Activated naive CD8-positive, alpha-beta T cell treated with anti-CD3 and anti-CD28 coated beads, Interleukin-2, amount 50 U/mL, for 24 hours (primary cell): ENCODE data around the gene CYP2J2.
"Not testable (repeated sequence)": the region's sequence is repeated elsewhere in the genome, so short reads cannot be mapped to it uniquely, and the experiment has no call there.

Experiments used
- ATAC-seq: fragments of 150-1000 bp; cut with Tn5 transposase; one replicate; pipeline ENCODE4 v1.10.0; 2021
- DNase-seq: peaks from one replicate; pipeline ENCODE4 v3.0.0; 2021
- H3K27ac Mint-ChIP-seq: one replicate; pipeline ENCODE4 v1.8.0; 2021; ENCODE audit warnings: mild to moderate bottlenecking, mixed read lengths
- H3K27me3 Mint-ChIP-seq: one replicate; pipeline ENCODE4 v1.8.0; 2021; ENCODE audit warnings: mixed read lengths
- H3K36me3 Mint-ChIP-seq: one replicate; pipeline ENCODE4 v1.8.0; 2021; ENCODE audit warnings: low read depth, mixed read lengths
- H3K4me1 Mint-ChIP-seq: one replicate; pipeline ENCODE4 v1.8.0; 2021; ENCODE audit warnings: mixed read lengths
- H3K4me3 Mint-ChIP-seq: one replicate; pipeline ENCODE4 v1.8.0; 2021; ENCODE audit warnings: mild to moderate bottlenecking, moderate library complexity, mixed read lengths
- H3K9me3 Mint-ChIP-seq: one replicate; pipeline ENCODE4 v1.8.0; 2021; ENCODE audit warnings: mixed read lengths

The CYP2J2 gene, protein sequence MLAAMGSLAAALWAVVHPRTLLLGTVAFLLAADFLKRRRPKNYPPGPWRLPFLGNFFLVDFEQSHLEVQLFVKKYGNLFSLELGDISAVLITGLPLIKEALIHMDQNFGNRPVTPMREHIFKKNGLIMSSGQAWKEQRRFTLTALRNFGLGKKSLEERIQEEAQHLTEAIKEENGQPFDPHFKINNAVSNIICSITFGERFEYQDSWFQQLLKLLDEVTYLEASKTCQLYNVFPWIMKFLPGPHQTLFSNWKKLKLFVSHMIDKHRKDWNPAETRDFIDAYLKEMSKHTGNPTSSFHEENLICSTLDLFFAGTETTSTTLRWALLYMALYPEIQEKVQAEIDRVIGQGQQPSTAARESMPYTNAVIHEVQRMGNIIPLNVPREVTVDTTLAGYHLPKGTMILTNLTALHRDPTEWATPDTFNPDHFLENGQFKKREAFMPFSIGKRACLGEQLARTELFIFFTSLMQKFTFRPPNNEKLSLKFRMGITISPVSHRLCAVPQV

DNA sequence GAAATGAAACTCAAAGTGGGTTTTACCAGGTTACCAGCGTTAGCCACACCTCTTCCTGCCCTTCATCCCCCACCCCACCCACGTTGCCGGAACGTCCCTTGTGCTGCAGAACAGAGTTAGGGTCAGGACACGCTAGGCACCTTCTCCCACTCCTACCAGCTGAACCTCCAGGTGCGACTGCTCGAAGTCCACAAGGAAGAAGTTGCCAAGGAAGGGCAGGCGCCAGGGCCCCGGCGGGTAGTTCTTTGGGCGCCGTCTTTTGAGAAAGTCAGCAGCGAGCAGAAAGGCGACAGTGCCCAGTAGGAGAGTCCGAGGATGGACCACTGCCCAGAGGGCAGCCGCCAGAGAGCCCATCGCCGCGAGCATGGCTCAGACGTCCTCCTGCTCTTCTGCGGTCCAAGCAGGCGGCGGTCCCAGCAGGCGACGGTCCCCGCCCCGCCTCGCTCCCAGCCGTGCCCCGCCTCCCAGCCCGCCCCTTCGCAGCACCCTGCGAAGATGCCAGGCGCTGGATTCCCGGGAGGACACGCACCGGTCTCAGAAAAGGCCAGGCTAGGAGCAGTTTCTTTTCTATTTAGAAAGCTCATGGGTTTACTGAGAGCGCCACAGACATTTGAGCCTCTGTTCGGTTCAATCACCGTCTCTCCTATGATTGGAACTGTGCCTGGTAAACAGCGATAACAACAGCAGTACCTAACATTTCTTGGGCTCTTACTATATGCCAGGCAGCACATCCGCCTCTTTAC is at the start of gene CYP2J2:
Gene CYP2J2, minus strand, starts transcription at position 393 of the 743 bp plus-strand sequence. Its CDS starts 27 bp downstream, at position 366.
- peaks cover 15% of the 10 kb centered on the region for H3K4me1 Mint-ChIP-seq
- peak within 1 kb of the TSS; percentile 81 for H3K4me3 Mint-ChIP-seq
- ATAC-seq: peak; percentile 87
- H3K9me3 Mint-ChIP-seq: peaks cover 20% of the 10 kb centered on the region
- H3K27me3 Mint-ChIP-seq: peaks cover 26% of the 10 kb centered on the region
- H3K27ac Mint-ChIP-seq: peak within 1 kb of the TSS; percentile 48
- peaks cover 3% of the 10 kb centered on the region for H3K36me3 Mint-ChIP-seq
- peak; percentile 61 for DNase-seq

DNA sequence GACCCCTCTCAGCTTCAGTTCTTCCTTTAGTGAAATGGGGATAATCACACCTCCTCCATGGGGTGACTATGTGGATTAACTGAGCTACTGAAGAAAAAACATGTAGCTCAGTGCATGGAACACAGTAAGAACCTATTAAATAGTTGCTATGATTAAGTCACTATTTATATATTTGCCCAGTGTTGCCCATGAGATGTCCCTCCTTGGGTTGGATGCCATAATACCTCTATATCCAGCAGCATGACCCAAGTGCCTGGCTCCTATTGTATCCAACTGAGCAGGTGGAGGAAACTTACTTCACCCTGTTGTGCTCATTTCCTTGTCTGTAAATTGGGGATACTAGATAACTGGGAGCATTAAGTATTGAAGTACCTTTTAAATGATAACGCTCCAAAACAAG is 47.1 kb upstream of the CYP2J2 start:
- no peak overlapping the region for H3K27ac Mint-ChIP-seq
- no peaks in the 10 kb centered on the region for H3K36me3 Mint-ChIP-seq
- no peak for DNase-seq
- no peak for ATAC-seq
- no peak overlapping the region for H3K4me3 Mint-ChIP-seq
- peaks cover 4% of the 10 kb centered on the region for H3K27me3 Mint-ChIP-seq
- no peaks in the 10 kb centered on the region for H3K9me3 Mint-ChIP-seq
- H3K4me1 Mint-ChIP-seq: peaks cover 4% of the 10 kb centered on the region

DNA sequence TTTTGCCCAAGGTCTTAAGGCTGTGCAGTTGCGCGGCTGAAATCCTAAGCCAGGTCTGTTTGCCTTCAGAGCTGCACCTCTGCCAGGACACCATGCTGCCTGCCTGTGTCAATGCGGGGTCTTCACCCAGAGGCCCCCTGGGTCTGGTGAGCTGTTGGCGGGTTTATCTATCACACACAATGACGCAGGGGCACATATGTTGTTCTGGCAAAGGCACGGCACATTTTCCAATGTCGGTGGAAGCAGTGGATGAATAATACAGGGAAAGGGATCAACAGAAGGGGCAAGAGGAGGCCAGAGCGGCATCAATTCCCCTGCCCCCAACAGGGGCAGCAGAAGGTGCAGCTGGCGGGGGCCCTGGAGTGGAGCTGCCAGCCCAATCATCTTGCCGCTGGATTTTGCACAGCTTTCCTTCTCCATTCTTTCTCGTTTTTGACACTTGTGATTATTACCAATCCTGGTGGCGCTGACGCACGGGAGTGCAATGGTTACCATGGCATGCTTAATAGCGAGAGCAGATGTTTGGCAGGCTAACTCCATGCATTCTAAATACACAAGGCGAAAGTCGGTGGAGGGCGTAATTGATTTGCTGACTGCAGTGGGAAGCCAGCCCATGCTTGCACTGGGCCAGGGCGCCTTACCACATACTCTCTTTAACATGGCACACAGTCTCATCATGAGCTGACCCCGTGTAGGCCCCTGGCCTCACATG is 45.8 kb upstream of the CYP2J2 start:
- DNase-seq (no peak), ATAC-seq (peak; percentile 40)
- H3K27ac Mint-ChIP-seq: no peak overlapping the region
- H3K36me3 Mint-ChIP-seq: no peaks in the 10 kb centered on the region
- no peak overlapping the region for H3K4me3 Mint-ChIP-seq
- peaks cover 4% of the 10 kb centered on the region for H3K27me3 Mint-ChIP-seq
- peaks cover 4% of the 10 kb centered on the region for H3K4me1 Mint-ChIP-seq
- no peaks in the 10 kb centered on the region for H3K9me3 Mint-ChIP-seq

DNA sequence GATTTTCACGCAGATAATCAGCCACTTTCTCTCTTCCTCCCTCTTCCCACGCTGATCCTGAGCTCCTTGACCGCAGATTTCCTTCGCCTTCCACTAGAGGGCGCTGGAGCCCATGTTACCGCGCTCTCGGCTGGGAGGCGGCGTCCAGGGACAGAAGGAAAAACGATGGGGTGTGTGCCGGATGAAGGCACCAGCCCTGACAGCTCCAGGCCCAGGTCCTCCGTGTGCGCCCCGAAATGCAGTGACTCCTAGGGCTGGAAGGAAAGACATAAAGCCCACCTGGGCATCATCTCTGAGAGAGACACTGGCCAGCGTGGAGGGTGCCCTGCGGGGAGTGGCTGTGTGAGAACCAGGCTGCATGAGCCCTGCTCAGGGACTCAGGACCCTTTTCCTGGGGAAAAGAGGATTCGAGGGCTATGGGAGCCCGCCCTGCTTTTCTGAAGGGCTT is 44.9 kb upstream of the CYP2J2 start:
- Mint-ChIP-seq H3K4me3 (no peak overlapping the region), H3K27ac (no peak overlapping the region), H3K36me3 (no peaks in the 10 kb centered on the region), H3K9me3 (no peaks in the 10 kb centered on the region), H3K27me3 (peaks cover 2% of the 10 kb centered on the region), H3K4me1 (peaks cover 4% of the 10 kb centered on the region)
- DNase-seq: peak; percentile 58
- ATAC-seq: peak; percentile 46

GRCh38 chr1:59969542-59970175 is 43.1 kb upstream of the CYP2J2 start:
- H3K36me3 Mint-ChIP-seq, H3K4me1 Mint-ChIP-seq, ATAC-seq, H3K27ac Mint-ChIP-seq, DNase-seq, H3K9me3 Mint-ChIP-seq, H3K4me3 Mint-ChIP-seq, H3K27me3 Mint-ChIP-seq: not testable (repeated sequence)

GRCh38 chr1:59968746-59969145 is 42.2 kb upstream of the CYP2J2 start:
- not testable (repeated sequence) for DNase-seq, ATAC-seq, H3K4me3 Mint-ChIP-seq, H3K36me3 Mint-ChIP-seq, H3K27ac Mint-ChIP-seq, H3K4me1 Mint-ChIP-seq, H3K9me3 Mint-ChIP-seq, H3K27me3 Mint-ChIP-seq

- no peaks in the 10 kb centered on the region for H3K36me3 Mint-ChIP-seq
- ATAC-seq (no peak), DNase-seq (no peak)
- no peak overlapping the region for H3K27ac Mint-ChIP-seq
- H3K27me3 Mint-ChIP-seq: peaks cover 2% of the 10 kb centered on the region
- peaks cover 4% of the 10 kb centered on the region for H3K4me1 Mint-ChIP-seq
- H3K9me3 Mint-ChIP-seq: no peaks in the 10 kb centered on the region
- no peak overlapping the region for H3K4me3 Mint-ChIP-seq
Observed at GRCh38 chr1:59967780-59968179, 41.2 kb upstream of the CYP2J2 start.

GRCh38 chr1:59967141-59967697 is 40.6 kb upstream of the CYP2J2 start:
- Mint-ChIP-seq H3K4me1 (peaks cover 4% of the 10 kb centered on the region), H3K4me3 (no peak overlapping the region), H3K27me3 (peaks cover 2% of the 10 kb centered on the region), H3K9me3 (no peaks in the 10 kb centered on the region), H3K27ac (no peak overlapping the region), H3K36me3 (no peaks in the 10 kb centered on the region)
- no peak for DNase-seq
- no peak for ATAC-seq

DNA sequence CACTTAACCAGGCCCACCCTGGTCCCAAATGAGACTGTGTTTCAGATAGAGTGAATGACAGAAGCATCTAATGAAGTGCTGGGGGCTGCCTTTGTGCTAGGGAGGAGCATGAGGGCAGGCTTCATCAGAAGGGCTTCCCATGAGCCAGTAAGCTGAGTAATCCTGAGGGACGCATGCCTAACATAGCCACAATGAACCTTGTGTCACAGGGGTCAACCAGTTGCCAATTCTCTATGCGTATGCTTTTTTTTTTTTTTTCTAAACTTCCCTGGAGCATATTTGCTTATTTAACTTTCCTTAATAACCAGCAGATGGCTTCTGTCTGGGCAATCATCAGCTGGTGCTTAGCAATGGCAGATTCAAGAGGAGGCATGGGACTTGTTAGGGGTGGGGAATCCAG is 25.5 kb upstream of the CYP2J2 start:
- Mint-ChIP-seq H3K36me3 (no peaks in the 10 kb centered on the region), H3K27ac (no peak overlapping the region), H3K27me3 (no peaks in the 10 kb centered on the region), H3K4me3 (no peak overlapping the region), H3K9me3 (no peaks in the 10 kb centered on the region), H3K4me1 (no peaks in the 10 kb centered on the region)
- ATAC-seq (no peak), DNase-seq (no peak)

DNA sequence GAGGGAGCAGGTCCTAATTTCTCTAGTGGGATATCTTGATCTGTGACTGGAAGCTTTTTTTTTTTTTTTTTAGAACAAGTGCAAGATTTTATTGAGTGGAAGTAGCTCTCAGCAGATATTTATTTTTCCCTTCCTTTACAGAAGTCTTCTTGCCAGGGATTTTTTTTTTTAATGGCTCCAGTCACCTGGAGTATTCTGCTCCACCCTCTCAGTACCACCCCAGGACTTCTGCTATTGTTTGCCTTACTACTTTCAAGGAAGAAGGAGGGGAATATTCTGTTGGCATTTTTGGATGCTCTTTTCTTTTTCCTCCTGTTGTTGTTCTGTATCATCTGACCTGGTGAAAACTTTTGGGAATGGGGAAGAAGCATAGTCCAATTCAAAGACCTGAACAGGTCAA is 23.1 kb upstream of the CYP2J2 start:
- no peaks in the 10 kb centered on the region for H3K9me3 Mint-ChIP-seq
- no peaks in the 10 kb centered on the region for H3K4me1 Mint-ChIP-seq
- H3K4me3 Mint-ChIP-seq: no peak overlapping the region
- H3K27ac Mint-ChIP-seq: no peak overlapping the region
- H3K36me3 Mint-ChIP-seq: no peaks in the 10 kb centered on the region
- no peaks in the 10 kb centered on the region for H3K27me3 Mint-ChIP-seq
- ATAC-seq: no peak
- DNase-seq: no peak

DNA sequence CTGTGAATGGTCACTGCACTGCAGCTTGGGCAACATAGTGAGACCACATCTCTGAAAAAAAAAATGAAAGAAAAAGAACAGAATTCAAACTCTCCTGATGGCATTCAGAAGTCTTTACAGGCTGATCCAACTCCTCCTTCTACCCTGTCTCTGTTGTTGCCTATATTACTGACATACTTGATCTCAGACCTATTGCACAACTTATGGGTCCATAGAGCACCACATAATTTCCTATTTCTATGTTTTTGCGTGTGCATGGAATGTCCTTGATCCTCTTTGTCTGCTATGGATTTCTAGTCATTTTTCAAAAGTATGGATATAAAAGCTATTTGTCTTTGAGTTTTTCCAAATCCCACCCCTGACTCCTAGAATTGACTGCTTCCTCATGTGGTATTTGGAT is 22.4 kb upstream of the CYP2J2 start:
- Mint-ChIP-seq H3K27me3 (no peaks in the 10 kb centered on the region), H3K9me3 (no peaks in the 10 kb centered on the region), H3K27ac (no peak overlapping the region), H3K4me1 (no peaks in the 10 kb centered on the region), H3K36me3 (no peaks in the 10 kb centered on the region), H3K4me3 (no peak overlapping the region)
- DNase-seq (no peak), ATAC-seq (no peak)

GRCh38 chr1:59947047-59947938 is 20.7 kb upstream of the CYP2J2 start:
- Mint-ChIP-seq H3K9me3 (no peaks in the 10 kb centered on the region), H3K36me3 (no peaks in the 10 kb centered on the region), H3K4me3 (no peak overlapping the region), H3K27ac (no peak overlapping the region), H3K4me1 (no peaks in the 10 kb centered on the region), H3K27me3 (no peaks in the 10 kb centered on the region)
- peak; percentile 42 for DNase-seq
- ATAC-seq: peak; percentile 88

- no peaks in the 10 kb centered on the region for H3K36me3 Mint-ChIP-seq
- no peaks in the 10 kb centered on the region for H3K4me1 Mint-ChIP-seq
- ATAC-seq (no peak), DNase-seq (no peak)
- no peak overlapping the region for H3K4me3 Mint-ChIP-seq
- no peak overlapping the region for H3K27ac Mint-ChIP-seq
- no peaks in the 10 kb centered on the region for H3K9me3 Mint-ChIP-seq
- no peaks in the 10 kb centered on the region for H3K27me3 Mint-ChIP-seq
Observed at GRCh38 chr1:59945790-59946189, 19.2 kb upstream of the CYP2J2 start.
